HG02938 (cell line): Measurements from ENCODE around the gene WDR64.

Experiments used
- ATAC-seq: cut with Tn5 transposase; IDR thresholded peaks from one replicate; pipeline ENCODE4 v1.9.1; 2021; ENCODE audit warnings: mild to moderate bottlenecking, moderate library complexity; ENCODE audit not compliant: unreplicated experiment

The WDR64 gene

DNA sequence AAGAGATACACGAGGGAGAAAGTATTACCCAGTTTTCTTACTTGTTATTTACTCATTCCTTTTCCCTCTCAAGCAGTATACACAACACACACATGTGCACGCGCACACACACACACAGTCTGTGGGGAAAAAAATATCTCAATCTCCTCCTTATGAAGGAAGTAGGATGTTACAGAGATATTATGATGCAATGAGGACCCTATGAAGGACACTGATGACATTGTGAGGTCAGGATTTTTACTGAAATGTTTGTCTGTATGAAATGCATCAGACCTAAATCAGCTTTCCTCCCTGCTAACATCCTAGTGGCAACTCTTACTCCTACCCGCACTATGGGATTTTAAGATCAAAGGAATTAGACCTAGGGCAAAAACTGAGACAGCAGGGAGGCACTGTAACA lies at the start of gene WDR64:
Gene WDR64, plus strand, starts transcription at position 270 of the 400 bp plus-strand sequence. CDS start 204 bp downstream, outside the sequence.
- ATAC-seq: no peak

DNA sequence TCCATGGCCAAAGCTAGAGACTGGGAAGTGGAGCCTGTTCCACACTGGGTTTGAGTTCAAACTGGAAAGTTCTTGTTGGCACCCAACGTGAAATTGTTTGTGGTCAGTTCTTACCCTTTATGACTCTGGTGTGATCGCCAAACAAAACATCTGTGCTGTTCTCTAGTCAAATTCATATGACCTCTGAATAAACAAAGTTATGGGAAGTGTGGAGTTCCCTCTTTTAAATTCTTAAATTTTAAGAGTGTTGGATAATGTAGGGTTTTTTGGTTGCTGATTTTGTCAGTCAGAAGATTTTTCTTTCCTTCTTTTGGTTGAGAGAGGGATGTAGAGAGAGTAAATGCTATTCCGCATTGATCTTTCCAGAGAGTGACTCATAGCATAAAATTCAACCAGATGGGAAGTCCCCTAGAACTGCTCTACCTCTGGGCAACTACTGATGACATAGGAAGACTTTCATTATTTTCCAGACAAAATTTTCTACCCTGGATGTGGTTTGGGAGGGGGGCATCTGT lies 48.3 kb upstream of the WDR64 start:
- no peak for ATAC-seq

DNA sequence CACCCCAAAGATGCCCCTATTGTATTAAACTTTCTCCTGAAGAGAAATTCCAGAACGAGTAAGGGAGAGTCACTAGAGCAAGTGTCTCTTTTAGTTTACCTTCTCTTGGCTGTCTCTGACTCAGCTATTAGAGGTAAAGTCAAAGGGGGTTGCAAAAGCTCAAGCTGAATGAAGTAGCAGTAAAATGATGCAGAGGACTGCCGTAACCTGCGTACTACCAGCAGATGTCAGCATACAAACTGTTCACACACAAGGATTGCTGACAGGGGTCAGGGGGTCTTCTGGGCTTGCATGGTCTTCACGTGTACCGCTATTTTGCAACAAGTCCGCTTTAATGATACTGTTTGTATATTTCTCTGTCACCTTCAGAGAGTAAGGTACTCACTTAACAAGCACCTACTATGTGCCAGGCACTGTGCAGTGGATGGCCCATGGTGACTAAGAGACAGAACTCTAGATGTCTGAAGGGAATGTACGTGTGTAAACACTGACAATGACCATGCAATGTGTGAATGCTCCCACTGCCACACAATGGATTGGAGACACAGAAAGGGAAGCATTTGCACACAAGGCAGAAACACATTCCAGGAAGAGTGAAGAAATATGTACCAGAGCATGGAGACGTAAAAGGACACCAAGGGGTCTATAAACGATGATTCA lies 46.8 kb upstream of the WDR64 start:
- ATAC-seq: no peak

DNA sequence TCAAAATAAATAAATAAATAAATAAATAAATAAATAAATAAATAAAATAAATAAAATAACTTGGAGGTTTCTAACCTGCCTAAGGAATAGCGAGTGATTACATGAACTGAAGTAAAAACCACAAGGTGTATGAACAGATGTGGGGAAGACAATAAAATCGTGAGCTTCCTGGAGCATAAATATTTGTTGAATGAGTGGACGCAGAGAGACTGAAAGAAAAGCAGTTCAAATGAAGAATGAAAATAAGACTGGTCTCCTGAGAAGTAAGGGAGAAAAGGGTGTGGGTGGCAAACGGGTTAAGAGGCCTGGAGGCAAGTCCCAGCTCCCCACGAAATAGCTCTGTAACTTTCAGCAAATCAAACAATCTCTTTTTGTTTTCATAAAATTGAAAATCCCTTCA lies 45.5 kb upstream of the WDR64 start:
- no peak for ATAC-seq

DNA sequence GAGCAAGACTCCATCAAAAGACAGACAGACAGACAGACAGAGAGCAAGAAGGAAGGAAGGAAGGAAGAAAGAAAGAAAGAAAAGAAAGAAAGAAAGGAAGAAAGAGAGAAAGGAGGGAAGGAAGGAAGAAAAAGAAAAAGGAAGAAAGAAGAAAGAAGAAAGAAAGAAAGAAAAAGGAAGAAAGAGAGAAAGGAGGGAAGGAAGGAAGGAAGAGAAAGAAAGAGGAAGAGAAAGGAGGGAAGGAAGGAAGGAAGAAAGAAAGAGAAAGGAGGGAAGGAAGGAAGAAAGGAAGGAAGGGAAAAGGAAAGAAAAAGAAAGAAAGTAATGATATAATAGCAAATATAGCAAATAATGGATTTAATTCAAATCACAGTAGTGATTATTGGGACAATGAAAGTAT lies 44.6 kb upstream of the WDR64 start:
- no peak for ATAC-seq

DNA sequence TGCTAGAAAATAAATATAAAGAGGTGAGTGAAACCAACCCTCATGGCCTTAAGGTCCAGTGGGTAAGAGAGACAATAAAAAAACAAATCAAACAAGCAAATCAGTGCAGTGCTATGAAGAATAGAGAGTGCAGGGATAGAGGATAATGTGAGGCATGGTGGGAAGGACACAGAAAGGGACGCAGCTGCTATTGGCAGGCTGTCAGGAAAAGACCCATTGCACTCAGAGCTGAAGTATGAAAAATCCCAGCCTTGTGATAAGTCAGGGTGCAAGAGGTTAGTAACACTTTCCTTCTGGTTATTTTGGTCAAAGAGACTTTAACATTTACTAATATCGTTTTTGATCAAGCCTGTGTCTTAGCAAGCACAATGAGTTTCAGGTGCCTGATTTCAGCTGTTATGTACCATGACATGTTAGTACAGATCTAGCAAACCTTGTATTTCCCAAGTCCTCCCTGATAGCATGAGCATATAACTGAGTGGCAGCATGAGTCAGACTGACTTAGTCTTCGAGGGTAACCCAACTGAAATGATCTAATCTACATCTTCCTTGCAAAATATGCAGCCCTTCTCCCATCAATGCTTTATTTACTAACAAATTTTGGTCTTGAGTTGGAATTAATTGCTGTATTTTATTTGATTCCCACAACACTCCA lies 43.6 kb upstream of the WDR64 start:
- no peak for ATAC-seq

DNA sequence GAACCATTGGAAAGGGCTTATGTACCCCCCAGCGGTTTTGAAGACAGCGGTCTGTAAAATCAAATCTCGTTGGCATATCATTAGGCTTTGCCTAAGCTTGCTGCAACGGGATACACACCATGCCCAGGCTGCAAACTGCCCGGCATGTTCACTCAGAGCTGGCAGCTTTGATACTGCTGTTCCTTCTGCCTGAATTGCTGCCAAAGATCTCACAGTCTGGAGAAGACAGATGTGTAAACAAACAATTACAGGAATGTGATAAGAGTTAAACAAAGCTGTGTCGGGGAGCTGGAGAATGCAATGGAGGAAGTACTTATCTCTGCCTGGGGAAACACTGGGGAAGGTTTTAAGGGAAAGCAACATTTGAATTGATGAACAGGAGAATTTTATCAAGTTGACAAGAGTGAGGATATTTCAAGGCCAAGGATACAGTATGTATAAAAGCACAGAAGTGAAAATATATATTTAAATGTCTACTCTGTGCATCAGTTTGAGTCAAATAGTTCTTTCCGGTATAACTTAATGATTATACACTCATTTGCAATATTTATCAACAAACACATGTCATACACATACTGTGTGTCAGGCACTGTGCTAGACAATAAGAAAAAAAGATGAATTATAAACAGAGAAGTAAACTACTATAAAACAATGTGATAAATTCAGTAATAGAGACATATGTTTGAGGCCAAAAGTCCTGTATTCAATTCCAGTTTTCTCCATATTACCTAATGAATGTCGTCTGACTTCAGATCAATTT lies 41.8 kb upstream of the WDR64 start:
- ATAC-seq: no peak

DNA sequence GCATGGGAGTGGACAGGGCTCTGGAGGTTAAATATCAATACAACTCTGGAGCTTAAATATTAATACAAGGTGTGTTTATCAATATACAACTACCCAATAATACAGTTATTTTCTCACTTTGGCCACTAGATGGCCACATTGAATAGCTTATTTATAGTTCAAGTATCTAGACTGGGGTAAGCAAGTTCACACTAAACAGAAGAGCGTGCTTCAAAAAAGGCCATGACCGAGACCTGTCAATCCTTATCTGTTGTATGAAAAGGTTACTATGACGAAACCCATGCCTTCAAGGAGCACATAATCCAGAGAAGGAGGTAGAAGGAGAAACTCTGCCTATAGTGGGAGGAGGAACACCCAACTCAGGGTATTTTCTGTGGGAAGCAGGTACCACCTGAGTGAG lies 41.0 kb upstream of the WDR64 start:
- ATAC-seq: peak; percentile 91

DNA sequence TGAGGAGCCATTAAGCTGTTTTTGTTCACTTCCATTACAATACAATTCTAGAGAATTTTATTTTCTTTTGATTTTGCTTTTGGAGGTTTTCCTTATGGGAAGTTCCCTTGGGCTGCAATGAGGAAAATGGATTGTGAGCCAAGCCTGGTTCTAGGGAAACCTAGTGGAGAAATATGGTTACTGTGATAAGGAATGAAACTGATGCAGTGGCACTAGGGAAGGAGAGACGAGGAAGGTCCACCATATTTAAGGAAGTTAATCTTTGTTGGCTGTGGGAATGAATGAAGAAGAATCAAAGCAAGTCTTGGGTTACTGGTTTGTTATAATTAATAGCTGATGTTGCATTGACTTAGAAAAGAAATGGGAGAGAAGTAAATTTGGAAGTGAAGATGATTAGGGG lies 40.3 kb upstream of the WDR64 start:
- no peak for ATAC-seq

DNA sequence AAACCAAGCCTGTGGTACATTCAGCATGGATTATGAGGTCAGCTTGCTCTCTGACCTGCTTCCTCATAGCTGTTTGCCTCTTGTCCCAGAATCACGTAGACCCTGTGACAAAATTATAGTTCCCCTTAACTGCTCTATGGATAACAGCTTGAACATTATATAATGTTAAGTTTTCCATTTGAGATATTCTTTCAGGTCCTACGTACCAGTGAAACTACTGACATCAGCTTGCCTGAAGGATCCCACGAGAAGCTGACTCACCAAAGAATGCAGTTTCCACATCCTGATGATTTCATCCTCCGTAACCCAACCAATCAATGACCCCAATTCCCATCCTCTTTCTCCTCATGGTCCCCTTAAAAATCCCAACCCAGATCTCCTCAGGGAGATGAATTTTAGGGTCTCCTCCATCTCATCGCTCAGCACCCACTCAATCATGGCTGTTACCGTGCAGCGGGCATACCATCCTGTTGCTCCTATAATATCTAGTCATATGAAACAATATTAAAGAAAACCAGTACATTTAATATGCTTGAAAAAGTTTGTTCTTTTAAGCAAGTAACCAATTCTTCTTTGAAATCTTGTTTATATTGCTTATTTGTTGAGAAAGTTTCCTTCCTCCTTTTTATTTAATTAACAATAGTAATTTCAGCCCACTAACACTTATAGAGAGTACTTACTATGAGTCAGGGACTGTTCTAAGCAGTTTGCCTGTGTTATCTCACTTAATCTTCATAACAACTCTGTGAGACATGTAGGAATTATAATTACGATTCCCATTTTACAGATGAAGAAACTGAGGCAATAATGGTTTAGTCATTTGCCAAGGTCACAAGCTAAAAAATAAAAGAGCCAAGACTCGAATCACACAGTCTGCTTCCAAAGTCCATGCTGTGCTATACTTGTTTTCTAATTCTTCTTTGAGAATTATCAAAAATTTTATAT lies 39.3 kb upstream of the WDR64 start:
- ATAC-seq: no peak

DNA sequence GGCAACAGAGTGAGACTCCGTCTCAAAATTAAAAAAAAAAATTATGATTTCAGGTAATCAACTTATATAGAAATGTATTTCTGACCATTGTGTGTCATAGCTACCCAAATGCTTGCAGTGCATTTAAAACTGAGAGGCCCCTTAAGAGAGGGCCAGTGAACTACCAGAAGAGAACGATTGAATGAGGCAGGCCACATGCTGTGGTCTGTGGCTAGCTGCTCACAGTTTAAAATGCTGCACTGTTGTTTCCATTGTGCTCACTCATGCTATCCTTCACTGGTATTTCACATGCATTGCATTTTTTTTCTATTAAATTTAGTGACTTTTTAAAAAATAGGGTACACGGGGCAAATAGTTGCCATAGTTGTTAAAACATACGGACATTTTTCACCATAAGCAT lies 37.9 kb upstream of the WDR64 start:
- ATAC-seq: no peak

DNA sequence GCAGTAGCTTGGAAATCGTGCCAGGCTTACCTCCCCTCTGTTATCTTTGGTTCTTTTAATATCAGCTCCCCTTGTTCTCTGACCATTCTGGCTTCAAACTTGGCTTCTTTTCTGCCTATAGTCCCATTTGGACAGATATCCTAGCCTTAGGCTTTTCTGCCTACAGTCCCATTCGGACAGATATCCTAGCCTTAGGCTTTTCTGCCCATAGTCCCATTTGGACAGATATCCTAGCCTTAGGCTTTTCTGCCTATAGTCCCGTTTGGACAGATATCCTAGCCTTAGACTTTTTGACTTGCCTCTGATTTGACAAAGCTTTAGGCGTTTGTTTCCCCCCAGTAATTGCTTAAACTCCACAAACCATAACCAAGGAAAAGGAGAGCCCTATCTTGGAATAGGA lies 37.5 kb upstream of the WDR64 start:
- no peak for ATAC-seq

DNA sequence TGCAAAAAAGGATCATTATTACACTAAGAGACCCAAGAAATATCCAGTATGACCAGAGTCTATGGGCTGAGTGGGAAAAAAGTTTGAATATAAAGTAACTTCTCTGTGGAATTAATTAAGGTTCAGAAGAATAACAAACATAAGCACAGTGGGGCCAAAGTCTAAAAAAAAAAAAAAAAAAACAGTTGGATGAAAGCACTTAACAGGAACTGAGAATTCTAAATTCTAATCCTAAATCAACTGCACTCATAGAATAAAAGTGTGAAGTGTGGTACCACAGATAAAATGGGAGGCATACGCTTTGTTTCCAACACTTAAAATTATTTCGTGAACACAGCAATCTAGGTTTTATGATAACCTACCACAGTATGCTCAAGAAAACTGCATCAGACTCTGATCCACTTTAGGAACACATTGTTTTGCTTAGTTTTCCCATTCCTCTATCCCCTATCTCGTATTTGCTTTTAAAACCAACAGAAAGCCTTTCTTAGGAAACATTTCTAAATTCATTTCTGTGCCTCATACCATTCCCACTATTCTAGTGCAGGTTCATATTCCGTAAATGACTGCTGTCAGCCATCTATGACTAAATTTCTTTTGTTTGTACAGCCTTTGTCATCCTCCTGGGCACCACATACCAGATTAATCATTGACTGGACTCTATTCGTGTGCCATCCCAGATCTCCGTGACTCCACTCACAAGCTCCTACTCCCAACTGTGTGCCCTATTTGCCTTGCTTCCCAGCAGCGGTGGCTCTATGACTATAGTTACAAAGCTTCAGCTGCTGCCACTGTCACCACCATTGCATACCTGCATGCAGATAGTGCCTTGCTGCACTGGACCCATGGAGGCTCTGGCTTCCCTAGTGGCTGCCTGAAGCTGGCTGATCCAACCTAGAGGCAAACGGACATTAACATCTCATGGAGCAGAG lies 36.8 kb upstream of the WDR64 start:
- ATAC-seq: no peak

DNA sequence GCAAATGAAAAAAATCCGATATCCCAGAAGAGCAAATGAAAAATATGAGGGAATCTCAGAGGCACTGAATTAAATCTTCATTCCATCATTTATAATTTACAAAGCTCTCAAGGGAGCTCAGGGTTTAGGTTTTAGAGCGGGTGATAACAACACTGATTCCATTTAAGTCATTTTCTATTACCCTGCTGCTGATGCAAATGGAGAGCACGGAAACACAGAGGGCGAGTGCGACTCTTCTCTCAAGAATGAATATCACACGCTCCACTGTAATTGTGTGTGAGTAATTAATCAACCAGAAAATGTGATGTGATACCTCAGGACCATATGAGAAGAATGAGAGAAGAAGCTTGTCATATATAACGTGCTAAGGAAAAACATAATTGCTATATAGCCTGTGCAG lies 34.7 kb upstream of the WDR64 start:
- no peak for ATAC-seq

DNA sequence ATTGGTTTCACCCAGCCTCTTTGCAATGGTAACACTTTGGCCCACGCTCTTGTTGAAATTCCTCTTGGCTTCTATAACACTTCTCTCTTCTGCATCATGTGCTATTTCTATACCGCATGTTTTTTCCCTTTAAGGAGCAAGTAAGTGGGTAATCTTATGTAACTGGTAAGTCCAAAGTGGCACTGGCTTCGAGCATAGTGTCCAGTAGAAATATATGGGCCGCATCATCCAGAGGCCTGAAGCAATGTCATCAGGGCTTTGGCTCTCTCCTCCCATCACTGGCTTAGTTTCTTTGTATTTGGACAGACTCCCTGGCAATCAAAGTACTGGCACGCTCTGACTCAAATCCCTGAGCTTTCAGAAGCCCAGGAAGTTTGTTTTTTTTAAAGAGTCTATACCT lies 29.4 kb upstream of the WDR64 start:
- no peak for ATAC-seq

DNA sequence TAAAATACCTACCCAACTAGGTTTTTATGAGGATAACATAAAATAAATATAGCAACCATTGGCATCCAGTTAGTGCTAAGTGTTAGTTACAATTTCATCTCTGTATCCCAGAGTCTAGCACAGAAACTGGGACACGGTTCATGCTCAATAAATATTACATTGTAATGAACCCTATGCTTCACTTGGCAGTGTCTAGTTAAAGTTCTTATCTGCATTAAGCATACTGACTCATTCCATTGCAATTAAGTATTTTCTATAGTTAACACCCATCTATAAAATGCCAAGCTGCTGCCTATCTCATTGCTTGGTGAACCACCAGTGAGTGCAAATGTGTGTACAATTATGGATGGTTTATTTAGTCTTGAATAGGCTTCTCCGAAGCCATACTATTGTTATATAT lies 27.1 kb upstream of the WDR64 start:
- no peak for ATAC-seq

DNA sequence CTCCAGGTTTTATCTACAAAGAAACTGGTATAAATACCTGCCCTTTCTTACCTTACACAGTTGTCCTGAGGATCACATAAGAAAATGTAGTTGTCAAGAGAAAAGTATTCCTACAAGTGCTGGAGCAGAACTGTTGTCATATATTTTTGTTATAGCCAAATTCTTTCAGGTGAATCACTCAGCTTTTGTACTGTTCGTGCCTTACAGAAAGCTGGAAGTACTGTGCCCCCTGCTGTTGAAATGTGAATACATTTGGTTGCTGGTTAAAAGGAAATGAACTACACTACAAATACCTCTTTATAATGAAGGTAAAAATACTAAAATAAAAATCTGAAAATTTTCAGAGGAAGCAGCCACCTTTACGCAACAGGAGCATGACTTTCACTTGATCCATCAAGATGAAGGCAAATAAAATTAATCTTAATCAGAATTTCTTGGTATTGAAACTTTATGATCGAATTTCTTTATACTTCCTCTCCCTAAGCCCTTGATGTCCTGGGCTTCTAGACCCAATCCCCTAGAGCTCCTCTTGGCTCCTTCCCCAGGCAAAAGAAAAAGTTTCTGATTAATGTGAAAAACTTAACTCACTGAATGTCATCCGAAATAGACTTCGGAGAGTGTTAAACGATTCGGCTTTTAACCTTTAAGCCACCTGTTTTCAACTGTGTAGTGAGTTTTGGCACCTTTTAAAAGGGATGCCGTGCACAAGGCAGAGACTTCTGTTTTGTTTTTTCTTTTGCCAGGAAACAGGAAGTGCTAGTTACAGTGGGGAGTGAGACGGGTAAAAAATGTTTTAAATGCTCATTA lies 24.4 kb upstream of the WDR64 start:
- ATAC-seq: peak; percentile 94

DNA sequence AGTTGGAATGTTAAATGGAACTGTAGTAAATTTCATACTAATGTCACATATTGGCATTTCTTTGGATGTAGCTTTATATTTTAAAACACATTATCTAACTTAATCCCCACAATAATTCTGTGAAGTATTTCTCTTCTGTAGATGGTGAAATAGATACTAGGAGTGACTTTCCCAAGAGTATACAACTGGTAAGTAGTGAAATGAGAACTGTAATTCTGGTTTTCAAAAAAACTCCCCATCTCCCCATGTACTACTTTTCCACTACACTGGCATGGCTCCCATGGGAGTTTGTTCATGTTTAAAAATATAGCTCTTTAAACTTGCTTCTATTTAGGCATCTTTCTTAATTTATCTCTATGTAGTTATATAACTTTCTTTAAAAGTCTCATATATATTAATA lies 22.1 kb upstream of the WDR64 start:
- ATAC-seq: no peak

DNA sequence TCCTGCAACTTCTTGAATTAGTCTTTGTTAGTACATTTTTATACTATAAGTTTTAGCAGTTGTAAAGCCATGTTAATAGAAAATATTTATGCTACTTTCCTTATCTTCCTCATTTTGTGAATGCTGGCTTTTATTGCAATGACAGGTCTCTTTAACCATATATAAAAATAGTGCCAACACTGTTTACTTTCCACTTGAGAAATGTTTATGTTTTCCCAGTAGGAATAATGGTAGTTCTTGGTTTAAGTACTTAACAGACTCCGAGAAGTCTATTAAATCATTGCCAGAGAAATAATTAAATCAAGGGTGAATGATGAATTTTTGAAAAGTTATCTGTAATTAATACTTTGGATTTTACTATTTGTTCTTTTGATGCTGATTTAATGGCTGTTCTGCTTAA lies 21.6 kb upstream of the WDR64 start:
- no peak for ATAC-seq
